Activated CD4-positive, alpha-beta memory T cell treated with anti-CD3 and anti-CD28 coated beads for 36 hours (primary cell): ENCODE results near the gene CPT2. TPM values are rescaled to one million over a fixed set of nuclear protein-coding genes. Genes with fewer than 3 reads are reported as not detected.
A peak's percentile ranks its signal among the peaks of the same experiment; 100 is the strongest.

ENCODE experiments used
- CTCF ChIA-PET: fragments of 350-600 bp; sonication (Branson Sonifier 250); formaldehyde crosslinking; loops from one replicate; lab custom pipeline; 2021; ENCODE audit warnings: antibody characterized with exemption, inconsistent platforms; lab: Charles Lee
- POLR2A ChIA-PET: fragments of 350-600 bp; sonication (Branson Sonifier 250); formaldehyde crosslinking; loops from one replicate; lab custom pipeline; 2021; ENCODE audit warnings: antibody characterized with exemption; lab: Charles Lee
- DNase-seq: peaks from one replicate; pipeline ENCODE4 v3.0.0-alpha.2; 2020
- H3K27ac Mint-ChIP-seq: one replicate; pipeline ENCODE4 v1.8.0; 2021; ENCODE audit warnings: mixed read lengths
- H3K27me3 Mint-ChIP-seq: one replicate; pipeline ENCODE4 v1.8.0; 2021; ENCODE audit warnings: mixed read lengths
- H3K36me3 Mint-ChIP-seq: one replicate; pipeline ENCODE4 v1.8.0; 2021; ENCODE audit warnings: mixed read lengths
- H3K4me1 Mint-ChIP-seq: one replicate; pipeline ENCODE4 v1.8.0; 2021; ENCODE audit warnings: low read depth, mixed read lengths
- H3K4me3 Mint-ChIP-seq: one replicate; pipeline ENCODE4 v1.8.0; 2021; ENCODE audit warnings: mild to moderate bottlenecking, mixed read lengths
- H3K9me3 Mint-ChIP-seq: one replicate; pipeline ENCODE4 v1.8.0; 2021; ENCODE audit warnings: mixed read lengths
- intact Hi-C: fragments of 100-400 bp; cut with micrococcal nuclease; formaldehyde crosslinking; loops from one replicate; pipeline ENCODE4 v1.15.1; 2023
- total RNA-seq, 2 experiments: library from RNA; stranded (reverse); gene quantifications; one replicate each; pipeline ENCODE4 v1.2.3, GENCODE V29; 2021

CPT2 gene
- total RNA-seq: 10 to 100 TPM; 19.6 to 20.7 TPM

DNA sequence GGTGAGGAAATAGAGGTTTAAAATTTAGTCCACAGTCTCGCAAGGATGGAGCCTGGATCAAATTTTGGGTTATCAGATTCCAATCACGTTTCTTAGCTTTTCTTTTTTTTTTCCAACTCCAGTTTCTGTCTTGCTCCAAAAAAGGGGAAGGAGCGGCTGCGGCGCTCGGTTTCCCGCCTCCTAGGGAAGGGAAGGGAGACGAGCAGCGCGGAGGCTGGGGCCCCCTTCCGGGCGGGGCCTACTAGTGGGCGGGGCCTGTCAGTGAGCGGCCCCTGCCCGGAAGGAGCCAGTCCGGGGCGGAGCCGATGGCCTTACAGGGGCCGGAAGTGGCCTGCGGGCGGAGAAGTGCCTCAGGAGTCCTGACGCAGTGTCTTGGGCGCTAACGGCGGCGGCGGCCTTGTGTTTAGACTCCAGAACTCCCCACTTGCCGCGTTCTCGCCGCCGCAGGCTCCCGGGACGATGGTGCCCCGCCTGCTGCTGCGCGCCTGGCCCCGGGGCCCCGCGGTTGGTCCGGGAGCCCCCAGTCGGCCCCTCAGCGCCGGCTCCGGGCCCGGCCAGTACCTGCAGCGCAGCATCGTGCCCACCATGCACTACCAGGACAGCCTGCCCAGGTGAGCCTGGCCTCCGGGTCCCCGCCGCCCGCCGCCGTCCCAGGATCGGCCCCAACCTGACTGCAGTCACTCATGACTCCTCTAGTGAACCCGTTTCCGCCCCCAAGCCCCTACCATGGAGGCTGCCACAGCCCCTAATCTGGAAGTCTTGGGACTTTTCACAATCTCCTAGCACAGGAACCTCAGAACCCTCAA lies at the start of gene CPT2:
Gene CPT2 (plus strand): TSS at position 340 of the 806 bp plus-strand sequence. CDS start 120 bp downstream, at position 460.
- Mint-ChIP-seq H3K36me3 (peaks cover 8% of the 10 kb centered on the region), H3K27me3 (no peaks in the 10 kb centered on the region), H3K4me1 (peaks cover 16% of the 10 kb centered on the region), H3K27ac (peak within 1 kb of the TSS; percentile 98), H3K4me3 (peak within 1 kb of the TSS; percentile 97), H3K9me3 (no peaks in the 10 kb centered on the region)
- intact Hi-C loops: loop anchor here (1.0 to 10.0 kb wide), 8 partner anchors 24 to 832 kb away; partner anchors contain the start of genes CC2D1B, CZIB, LRP8 and MAGOH
- POLR2A ChIA-PET: interaction anchor here (0.6 to 1.3 kb wide), 4 partner anchors 19 to 130 kb away, joined by 3 to 5 read pairs (median 3); no protein-coding TSS in a partner anchor
- CTCF ChIA-PET: interaction anchor here (2.8 to 4.3 kb wide), 2 partner anchors 10 to 14 kb away, joined by 16 to 40 read pairs; no protein-coding TSS in a partner anchor
- DNase-seq: peak; percentile 95

DNA sequence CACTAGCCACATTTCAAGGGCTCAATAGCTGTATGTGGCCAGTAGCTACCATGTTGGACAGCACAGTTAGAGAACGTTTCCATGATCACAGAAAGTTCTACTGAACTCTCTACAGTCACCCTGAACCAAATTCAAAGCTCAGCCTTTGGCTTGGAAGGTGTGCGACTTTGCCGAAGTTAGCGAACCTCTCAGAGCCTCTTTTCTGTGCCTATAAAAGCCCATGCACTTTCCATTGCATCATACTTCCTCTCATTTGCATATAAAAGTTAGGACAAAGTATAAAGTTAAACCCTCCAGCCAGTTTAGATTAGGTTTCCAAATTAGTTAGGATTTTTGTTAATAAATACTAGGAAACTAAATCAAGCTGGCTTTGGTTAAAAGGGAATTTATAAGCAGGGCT lies 49.5 kb upstream of the CPT2 start:
- intact Hi-C loops: no loop called here
- Mint-ChIP-seq H3K4me1 (no peaks in the 10 kb centered on the region), H3K4me3 (no peak overlapping the region), H3K27ac (no peak overlapping the region), H3K27me3 (no peaks in the 10 kb centered on the region), H3K9me3 (no peaks in the 10 kb centered on the region), H3K36me3 (no peaks in the 10 kb centered on the region)
- CTCF ChIA-PET: no interaction called here
- no peak for DNase-seq
- POLR2A ChIA-PET: no interaction called here

DNA sequence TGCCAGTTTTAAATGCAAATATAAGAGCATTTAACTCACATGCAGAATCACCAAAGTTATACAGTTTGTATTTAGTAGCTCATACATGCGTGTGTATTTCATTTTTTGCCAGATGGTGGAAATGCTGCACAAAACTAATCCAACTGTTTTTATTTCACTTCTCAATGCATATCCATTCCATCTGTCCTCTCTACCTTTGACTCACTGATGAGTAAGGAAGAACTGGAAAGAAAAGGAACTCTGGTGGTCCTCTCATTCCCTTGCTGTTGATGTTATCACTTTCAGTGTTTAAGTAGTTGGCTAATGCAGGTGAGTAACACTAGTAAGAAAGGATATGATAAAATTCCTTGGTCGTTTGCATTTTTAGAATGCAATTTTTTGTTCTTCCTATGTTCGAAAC lies 48.5 kb upstream of the CPT2 start:
- H3K27ac Mint-ChIP-seq: no peak overlapping the region
- H3K27me3 Mint-ChIP-seq: peaks cover under 1% of the 10 kb centered on the region
- no peaks in the 10 kb centered on the region for H3K36me3 Mint-ChIP-seq
- DNase-seq: no peak
- H3K9me3 Mint-ChIP-seq: no peaks in the 10 kb centered on the region
- intact Hi-C loops: no loop called here
- POLR2A ChIA-PET: no interaction called here
- H3K4me3 Mint-ChIP-seq: no peak overlapping the region
- CTCF ChIA-PET: no interaction called here
- H3K4me1 Mint-ChIP-seq: no peaks in the 10 kb centered on the region

DNA sequence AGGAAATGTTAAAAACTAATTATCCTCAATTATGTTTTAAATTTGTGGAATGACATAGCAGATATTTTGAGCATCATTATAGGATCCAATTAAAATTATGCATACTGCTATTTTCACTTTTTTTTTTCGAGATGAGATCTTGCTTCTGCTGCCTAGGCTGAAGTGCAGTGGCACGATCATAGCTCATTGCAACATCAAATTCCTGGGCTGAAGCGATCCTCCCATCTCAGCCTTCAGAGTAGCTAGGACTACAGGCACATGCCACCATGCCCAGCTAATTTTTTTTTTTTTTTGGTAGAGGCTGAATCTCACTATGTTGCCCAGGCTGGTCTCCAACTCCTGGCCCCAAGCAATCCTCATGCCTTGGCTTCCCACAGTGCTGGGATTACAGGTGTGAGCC lies 42.9 kb upstream of the CPT2 start:
- intact Hi-C loops: no loop called here
- DNase-seq: no peak
- H3K27ac Mint-ChIP-seq: no peak overlapping the region
- ChIA-PET POLR2A (no interaction called here), CTCF (no interaction called here)
- H3K9me3 Mint-ChIP-seq: no peaks in the 10 kb centered on the region
- peaks cover 2% of the 10 kb centered on the region for H3K27me3 Mint-ChIP-seq
- no peaks in the 10 kb centered on the region for H3K36me3 Mint-ChIP-seq
- no peaks in the 10 kb centered on the region for H3K4me1 Mint-ChIP-seq
- H3K4me3 Mint-ChIP-seq: no peak overlapping the region

DNA sequence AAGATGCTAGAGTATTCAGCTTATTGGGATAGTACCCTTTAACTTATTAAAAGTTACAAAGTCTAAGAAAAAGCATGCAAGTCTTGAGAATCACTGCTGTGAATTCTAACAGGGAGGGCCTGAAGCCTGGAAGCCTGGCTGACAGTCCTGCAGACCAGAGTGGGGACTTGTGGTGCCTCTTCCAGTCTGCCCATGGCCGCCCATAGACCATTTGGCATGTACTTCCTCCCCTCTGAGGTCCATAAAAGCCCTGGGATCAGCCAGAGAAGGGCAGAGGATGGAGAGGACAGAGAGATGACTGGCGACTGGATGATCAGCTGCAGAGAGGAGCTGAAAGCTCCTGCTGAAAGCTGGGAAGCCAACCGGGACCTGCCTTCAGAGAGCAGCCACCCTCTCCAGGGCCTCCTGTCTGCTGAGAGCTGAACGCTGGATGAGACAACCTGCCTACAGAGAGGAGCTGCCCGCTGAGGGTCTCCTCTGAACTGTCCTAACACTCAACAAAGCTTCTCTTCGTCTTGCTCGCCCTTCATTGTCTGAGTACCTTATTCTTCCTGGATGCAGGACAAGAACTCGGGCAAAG lies 41.7 kb upstream of the CPT2 start:
- H3K4me1 Mint-ChIP-seq: no peaks in the 10 kb centered on the region
- intact Hi-C loops: no loop called here
- H3K4me3 Mint-ChIP-seq: no peak overlapping the region
- ChIA-PET POLR2A (no interaction called here), CTCF (interaction anchor here (1.3 kb wide), 1 partner anchor 26 kb away, joined by 3 read pairs; no protein-coding TSS in a partner anchor)
- no peaks in the 10 kb centered on the region for H3K36me3 Mint-ChIP-seq
- no peak overlapping the region for H3K27ac Mint-ChIP-seq
- H3K27me3 Mint-ChIP-seq: peaks cover 2% of the 10 kb centered on the region
- DNase-seq: no peak
- H3K9me3 Mint-ChIP-seq: no peaks in the 10 kb centered on the region

DNA sequence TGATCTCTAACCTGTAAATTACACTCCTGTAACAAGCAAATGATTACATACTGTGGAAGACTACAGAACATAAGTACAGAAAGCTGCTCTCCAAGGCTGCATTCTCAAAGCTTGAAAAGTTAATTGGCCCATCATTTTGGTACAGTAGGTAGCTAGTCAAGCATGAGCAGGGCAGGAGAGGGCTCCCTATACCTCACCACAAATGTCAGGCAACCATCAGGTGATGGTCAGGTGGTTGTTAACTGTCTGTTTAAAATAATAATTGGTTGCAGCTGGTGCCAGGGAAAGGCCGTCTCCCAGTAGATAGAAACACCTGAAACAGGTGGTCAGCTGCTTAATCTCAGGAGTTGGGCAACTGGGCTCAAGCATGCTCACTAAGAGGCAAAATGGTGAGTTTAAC lies 41.1 kb upstream of the CPT2 start:
- POLR2A ChIA-PET: no interaction called here
- H3K36me3 Mint-ChIP-seq: no peaks in the 10 kb centered on the region
- no peak for DNase-seq
- H3K4me3 Mint-ChIP-seq: no peak overlapping the region
- CTCF ChIA-PET: interaction anchor here (1.3 kb wide), 1 partner anchor 25 kb away, joined by 3 read pairs; no protein-coding TSS in a partner anchor
- peaks cover 2% of the 10 kb centered on the region for H3K27me3 Mint-ChIP-seq
- H3K27ac Mint-ChIP-seq: no peak overlapping the region
- H3K9me3 Mint-ChIP-seq: no peaks in the 10 kb centered on the region
- no peaks in the 10 kb centered on the region for H3K4me1 Mint-ChIP-seq
- intact Hi-C loops: no loop called here

DNA sequence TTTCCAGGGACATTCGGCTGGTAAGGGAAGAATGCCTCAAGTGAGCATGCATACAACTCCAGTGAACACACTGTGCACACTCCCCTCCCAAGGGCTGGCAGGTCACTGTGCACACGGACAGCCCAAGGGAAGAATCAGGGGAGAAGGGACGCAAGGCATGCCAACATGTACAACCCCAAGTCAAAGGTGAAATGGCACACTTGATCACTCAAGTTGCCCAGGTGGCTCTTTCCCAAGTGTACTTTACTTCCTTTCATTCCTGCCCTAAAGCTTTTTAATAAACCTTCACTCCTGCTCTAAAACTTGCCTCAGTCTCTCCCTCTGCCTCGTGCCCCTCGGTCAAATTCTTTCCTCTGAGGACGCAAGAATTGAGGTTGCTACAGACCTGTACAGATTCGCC lies 40.7 kb upstream of the CPT2 start:
- Mint-ChIP-seq H3K4me3 (no peak overlapping the region), H3K27me3 (peaks cover 2% of the 10 kb centered on the region), H3K4me1 (no peaks in the 10 kb centered on the region), H3K36me3 (no peaks in the 10 kb centered on the region), H3K9me3 (no peaks in the 10 kb centered on the region), H3K27ac (no peak overlapping the region)
- CTCF ChIA-PET: interaction anchor here (1.3 kb wide), 1 partner anchor 25 kb away, joined by 3 read pairs; no protein-coding TSS in a partner anchor
- DNase-seq: no peak
- POLR2A ChIA-PET: no interaction called here
- intact Hi-C loops: no loop called here

DNA sequence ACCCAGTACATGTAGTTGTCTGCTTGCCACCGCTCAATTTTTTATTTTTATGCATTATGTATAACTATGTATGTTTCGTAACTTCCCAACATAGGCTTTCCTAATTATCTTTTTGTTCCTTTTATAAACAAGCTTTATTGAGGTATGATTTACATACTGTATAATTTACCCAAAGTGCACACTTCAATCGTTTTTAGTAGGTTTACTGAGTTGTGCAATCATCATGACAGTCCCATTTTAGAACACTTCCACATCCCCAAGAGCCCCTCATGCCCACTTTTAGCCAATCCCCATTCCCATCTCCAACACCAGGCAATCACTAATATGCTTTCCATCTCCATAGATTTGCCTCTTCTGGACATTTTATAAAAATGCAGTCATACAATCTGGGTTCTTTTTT lies 39.8 kb upstream of the CPT2 start:
- no peaks in the 10 kb centered on the region for H3K4me1 Mint-ChIP-seq
- CTCF ChIA-PET: no interaction called here
- no peak overlapping the region for H3K4me3 Mint-ChIP-seq
- H3K9me3 Mint-ChIP-seq: no peaks in the 10 kb centered on the region
- no peaks in the 10 kb centered on the region for H3K36me3 Mint-ChIP-seq
- H3K27ac Mint-ChIP-seq: no peak overlapping the region
- POLR2A ChIA-PET: no interaction called here
- intact Hi-C loops: no loop called here
- peaks cover 2% of the 10 kb centered on the region for H3K27me3 Mint-ChIP-seq
- no peak for DNase-seq

DNA sequence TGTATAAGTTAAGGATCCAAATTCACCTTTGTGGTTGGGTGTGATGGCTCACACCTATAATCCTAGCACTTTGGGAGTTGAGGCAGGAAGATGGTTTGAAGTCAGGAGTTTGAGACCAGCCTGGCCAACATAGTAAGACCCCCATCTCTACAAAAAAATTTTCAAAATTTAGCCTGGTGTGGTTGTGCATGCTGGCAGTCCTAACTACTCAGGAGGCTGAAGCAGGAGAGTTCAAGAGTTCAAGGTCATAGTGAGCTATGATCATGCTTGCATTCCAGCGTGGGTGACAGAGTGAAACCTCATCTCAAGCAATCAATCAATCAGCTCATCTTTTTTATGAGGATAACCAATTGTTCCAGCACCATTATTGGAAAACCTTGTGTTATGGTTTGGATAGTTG lies 37.7 kb upstream of the CPT2 start:
- Mint-ChIP-seq H3K27me3 (peaks cover 8% of the 10 kb centered on the region), H3K4me3 (no peak overlapping the region), H3K4me1 (no peaks in the 10 kb centered on the region), H3K9me3 (no peaks in the 10 kb centered on the region), H3K36me3 (no peaks in the 10 kb centered on the region), H3K27ac (no peak overlapping the region)
- ChIA-PET CTCF (no interaction called here), POLR2A (no interaction called here)
- DNase-seq: no peak
- intact Hi-C loops: no loop called here

DNA sequence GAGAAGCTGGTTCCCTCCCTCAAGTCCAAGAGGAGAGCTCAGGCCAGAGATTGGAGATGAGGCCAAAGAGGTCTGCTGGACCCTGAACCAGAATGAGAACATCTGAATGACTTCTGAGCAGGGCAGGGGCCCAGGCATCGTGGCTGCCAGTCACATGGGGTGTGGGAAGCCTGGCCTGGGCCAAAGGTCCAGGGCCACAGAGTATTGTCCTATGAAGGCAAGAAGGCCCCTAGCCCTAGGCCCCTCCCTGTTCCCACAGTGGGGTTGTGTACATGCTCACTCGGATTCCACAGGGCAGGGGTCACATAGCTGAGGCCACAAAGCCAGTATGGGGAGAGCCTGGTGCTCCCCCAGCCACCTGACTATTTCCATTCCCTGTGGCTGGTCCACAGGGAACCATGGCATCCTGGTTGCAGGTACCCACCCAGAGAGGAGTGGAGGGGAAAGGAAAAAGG lies 35.7 kb upstream of the CPT2 start:
- POLR2A ChIA-PET: no interaction called here
- Mint-ChIP-seq H3K9me3 (no peaks in the 10 kb centered on the region), H3K27me3 (peaks cover 8% of the 10 kb centered on the region), H3K36me3 (no peaks in the 10 kb centered on the region), H3K27ac (no peak overlapping the region), H3K4me1 (no peaks in the 10 kb centered on the region), H3K4me3 (no peak overlapping the region)
- CTCF ChIA-PET: interaction anchor here (0.7 kb wide), 1 partner anchor 17 kb away, joined by 3 read pairs; no protein-coding TSS in a partner anchor
- intact Hi-C loops: no loop called here
- DNase-seq: no peak

DNA sequence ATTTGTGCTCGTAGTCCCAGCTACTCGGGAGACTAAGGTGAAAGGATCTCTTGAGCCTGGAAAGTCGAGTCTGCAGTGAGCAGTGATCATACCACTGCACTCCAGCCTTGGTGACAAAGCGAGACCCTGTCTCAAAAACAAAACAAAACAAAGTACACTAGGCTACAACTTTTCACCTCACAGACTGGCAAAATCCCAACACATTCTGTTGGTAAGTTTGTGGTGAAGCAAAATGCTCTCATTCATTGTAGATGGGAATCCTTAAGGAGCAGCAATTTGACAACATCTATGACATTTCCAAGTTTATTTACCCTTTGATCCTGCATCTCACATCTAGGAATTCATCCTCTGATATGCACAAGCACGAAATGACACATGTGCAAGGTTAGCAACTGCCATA lies 34.0 kb upstream of the CPT2 start:
- intact Hi-C loops: no loop called here
- Mint-ChIP-seq H3K27ac (no peak overlapping the region), H3K27me3 (peaks cover 11% of the 10 kb centered on the region), H3K36me3 (no peaks in the 10 kb centered on the region), H3K4me1 (no peaks in the 10 kb centered on the region), H3K9me3 (no peaks in the 10 kb centered on the region), H3K4me3 (no peak overlapping the region)
- DNase-seq: no peak
- POLR2A ChIA-PET: no interaction called here
- CTCF ChIA-PET: no interaction called here

DNA sequence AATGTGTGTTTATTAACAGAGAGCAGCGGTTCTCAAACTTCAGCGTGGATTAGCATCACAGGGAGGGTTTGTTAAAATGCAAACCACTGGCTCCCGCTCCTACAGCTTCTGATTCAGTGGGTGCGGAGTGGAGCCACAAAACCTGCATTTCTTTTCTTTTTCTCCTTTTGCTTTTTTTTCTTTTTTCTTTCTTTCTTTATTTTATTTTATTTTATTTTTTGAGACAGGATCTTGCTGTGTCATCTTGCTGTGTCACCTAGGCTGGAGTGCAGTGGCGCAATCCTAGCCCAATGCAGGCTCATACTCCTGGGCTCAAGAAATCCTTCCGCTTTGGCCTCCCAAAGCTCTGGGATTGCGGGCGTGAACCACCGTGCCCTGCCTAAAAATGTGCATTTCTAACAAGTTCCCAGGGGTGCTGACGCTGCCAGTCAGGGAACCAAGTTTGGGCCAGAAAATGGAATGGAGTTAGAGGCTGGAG lies 33.3 kb upstream of the CPT2 start:
- ChIA-PET CTCF (no interaction called here), POLR2A (no interaction called here)
- intact Hi-C loops: no loop called here
- Mint-ChIP-seq H3K27ac (no peak overlapping the region), H3K36me3 (no peaks in the 10 kb centered on the region), H3K27me3 (peaks cover 11% of the 10 kb centered on the region), H3K4me3 (no peak overlapping the region), H3K4me1 (no peaks in the 10 kb centered on the region), H3K9me3 (no peaks in the 10 kb centered on the region)
- no peak for DNase-seq
